SKM-1 (cell line): ENCODE measurements around the gene LRGUK.
"Not testable (repeated sequence)": the region's sequence is repeated elsewhere in the genome, so short reads cannot be mapped to it uniquely, and the experiment has no call there.

Experiments used
- DNase-seq: peaks from one replicate; lab custom pipeline; 2025; ENCODE audit not compliant: unreplicated experiment; lab: John Stamatoyannopoulos, UW

LRGUK gene

GRCh38 chr7:134245253-134245652 lies 118.1 kb downstream of the LRGUK start:
- DNase-seq, result no peak

GRCh38 chr7:134246347-134246746 lies 119.2 kb downstream of the LRGUK start:
- no peak for DNase-seq

DNA sequence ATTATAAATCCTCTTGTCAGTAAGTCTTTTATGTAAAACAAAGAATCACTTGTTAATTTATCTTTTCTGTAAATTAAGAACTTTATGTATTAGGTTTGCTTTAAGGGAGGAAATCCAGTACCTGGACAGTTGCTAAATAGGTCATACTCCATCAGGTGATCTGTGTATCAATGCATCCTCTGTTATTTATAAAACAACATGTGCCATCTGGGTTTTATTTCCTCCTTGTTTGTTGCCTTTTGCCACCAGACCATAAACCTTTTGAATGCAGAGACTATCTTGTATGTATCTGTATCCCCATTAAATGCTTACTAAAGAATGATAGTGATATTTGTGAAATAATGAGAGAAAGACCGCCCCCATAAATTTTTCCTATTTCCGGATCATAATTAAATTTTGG lies 119.6 kb downstream of the LRGUK start:
- DNase-seq, result no peak

DNA sequence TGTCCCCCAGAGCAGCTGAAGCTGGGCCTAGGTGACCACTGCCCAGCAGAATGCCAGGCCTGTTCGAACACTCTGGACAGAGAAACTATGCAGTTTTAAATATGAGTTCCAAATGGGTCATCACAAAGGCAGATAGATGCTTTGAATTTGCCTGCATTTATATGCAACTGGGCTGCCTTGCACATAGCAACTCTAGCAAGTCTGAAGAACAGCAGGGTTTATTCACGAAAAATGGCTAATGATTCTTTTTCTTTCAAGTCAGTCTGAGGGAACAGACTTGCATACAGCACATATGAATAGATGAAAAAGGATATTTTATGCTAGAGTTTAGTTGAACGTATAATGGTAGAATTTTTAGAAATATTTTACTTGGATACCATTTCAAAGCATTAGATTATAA lies 121.1 kb downstream of the LRGUK start:
- no peak for DNase-seq

DNA sequence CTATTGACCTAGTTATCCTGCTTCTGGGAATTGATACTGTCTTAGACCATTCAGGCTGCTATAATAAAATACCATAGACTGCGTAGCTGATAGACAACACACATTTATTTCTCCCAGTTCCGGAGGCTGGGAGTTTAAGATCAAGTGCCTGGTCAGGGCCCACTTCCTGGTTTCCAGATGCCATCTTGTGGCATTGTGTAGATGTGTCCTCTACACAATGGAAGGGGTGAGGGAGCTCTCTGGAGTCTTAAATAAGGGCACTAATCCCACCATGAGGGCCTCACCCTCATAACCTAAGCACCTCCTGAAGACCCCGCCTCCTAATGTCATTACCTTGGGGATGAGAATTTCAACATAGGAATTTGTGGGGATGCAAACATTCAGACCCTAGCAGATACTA lies 127.2 kb downstream of the LRGUK start:
- DNase-seq, result no peak

GRCh38 chr7:134255814-134256213 lies 128.7 kb downstream of the LRGUK start:
- DNase-seq, result no peak

- no peak for DNase-seq
Observed at GRCh38 chr7:134262322-134262721, 135.2 kb downstream of the LRGUK start.

DNA sequence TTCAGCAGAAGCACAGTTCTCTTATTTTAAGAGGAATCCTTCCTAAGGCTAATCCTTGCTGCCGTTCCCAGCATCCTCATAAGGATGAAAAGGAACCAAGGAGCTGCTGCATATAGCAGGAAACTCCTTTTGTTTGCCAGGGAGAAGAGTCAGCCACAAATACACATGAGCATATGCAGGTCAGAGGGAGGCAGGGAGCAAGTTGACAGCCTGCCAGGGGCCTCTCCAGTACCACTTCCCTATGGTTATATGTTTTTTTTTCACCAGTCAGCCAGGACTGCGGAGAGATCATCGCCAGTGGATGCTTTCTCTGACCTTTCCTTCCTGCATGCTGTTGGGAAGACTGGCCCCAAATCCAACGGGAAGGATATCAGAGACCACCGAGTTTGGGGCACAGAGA lies 149.8 kb downstream of the LRGUK start:
- no peak for DNase-seq

DNA sequence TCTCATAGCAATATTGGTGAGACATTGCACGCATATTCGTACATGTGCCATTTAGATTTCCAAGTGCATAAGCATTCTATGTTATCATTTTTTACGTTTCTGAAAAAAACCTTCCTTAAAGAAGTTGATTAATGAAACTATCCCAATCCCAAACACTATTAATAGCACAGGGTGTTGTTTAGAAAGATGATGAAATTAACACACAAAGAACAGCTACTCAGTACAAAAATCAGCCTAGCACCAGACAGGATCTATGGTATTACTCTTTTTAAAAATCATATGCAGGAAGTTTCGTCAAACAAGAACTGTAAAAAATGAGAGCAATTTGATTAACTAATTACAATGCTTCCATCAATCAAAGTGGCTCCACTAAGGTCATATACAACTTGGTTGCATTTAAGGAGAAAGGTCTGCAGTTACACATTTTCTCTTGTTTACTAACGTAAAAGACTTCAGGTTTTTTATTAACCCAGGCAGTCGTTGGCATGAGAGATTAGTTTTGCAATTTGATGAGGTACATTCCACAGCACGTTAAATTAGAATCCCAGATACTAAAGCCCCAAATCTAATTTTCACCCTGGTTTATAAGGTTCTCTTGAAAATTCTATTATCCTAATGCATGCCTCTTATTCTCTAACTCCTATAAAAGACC lies 151.5 kb downstream of the LRGUK start:
- DNase-seq, result no peak

- DNase-seq, result no peak
Observed at GRCh38 chr7:134279336-134279735, 152.2 kb downstream of the LRGUK start.

DNA sequence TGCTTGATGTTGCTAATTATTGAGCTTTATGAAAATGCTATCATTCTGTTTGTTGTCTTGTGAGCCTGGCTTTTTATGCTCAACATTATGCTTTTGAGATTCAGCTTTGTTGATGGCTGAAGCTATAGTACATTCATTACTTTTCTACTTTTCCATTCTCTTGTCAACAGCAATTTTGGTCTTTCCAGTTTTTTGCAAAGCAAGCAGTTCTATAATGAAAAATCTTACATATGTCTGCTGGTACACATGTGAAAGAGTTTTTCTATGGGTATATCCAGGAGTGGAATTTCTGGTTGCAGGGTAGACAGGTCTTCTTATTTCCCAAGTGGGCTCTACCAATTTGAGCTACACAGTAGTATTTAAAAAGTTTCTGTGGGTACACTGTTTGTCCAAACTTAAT lies 152.8 kb downstream of the LRGUK start:
- no peak for DNase-seq

- DNase-seq, result no peak
Observed at GRCh38 chr7:134280508-134280907, 153.4 kb downstream of the LRGUK start.

DNA sequence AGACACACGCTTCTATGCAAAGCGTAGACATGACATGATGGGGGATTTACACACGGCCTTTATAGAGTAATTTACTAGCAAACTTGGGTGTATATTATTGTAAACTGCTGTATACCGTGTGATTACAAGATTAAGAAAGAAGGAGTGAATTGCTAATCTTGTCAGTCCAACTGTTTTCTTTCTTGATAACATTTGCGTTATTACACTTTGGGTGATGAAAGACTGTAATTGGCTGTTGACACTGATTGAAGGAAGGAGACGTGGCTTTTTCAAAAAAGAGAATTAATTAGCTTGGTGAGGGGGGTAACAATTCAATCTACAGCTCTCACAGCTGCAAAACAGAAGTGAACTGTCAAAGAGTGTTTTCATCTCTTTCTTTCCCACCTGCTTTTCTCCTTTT lies 156.9 kb downstream of the LRGUK start:
- no peak for DNase-seq

DNA sequence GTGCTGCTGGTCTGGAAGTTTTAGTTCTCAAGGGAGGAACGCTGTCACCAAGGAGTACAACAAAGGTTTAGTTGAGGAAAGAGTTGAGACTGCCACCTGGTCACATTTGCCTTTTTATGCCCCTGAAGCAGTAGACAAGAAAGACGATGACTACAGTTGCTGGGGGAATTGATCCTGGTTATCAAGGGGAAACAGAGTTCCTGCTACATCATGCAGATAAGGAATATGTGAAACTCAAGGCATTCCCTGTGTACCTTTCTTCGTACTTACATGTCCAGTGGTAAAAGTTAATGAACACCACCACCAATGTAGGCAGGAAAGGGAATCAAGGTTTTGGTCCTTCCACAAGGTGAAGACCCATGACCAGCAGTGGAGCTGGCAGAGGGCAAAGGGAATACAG lies 157.8 kb downstream of the LRGUK start:
- no peak for DNase-seq

GRCh38 chr7:134287916-134288659 lies 160.9 kb downstream of the LRGUK start:
- DNase-seq, result no peak

DNA sequence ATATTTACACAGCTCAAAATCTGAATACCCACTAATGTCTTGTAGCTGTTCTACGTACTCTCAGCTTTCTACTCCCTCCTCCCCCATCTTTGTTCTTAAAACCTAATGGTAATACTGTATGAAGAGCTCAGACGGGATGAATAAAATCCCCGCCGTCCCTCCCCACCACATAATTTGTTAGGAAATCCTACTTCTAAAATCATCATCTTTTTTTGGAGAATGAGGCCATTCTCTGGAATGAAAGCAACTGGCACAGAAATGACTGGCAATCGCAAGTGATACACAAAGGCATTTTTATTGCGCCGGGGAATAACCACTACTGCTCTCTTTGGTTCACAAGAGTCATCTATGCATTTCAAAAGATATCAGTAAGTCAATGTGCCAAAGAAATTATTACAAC lies 162.3 kb downstream of the LRGUK start:
- no peak for DNase-seq

GRCh38 chr7:134289841-134290240 lies 162.7 kb downstream of the LRGUK start:
- no peak for DNase-seq

DNA sequence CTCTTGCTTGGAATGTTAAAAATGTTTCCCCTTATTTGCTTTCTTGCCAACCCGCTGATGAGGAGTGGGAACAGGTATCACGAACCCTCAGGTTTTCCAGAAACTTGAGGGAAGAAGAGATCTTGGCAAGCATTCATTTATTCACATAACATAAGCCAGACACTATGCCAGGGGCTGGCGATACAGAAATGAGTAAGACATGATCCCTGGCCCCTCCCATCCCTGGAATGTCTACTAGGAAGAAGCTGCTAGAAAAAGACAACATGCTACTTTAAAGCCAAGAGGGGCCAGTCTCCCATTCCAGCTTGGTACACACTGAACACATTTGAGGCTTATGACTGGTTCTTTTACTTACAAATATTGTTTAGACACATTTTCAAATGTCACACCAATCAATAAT lies 163.1 kb downstream of the LRGUK start:
- DNase-seq, result no peak

GRCh38 chr7:134293002-134293740 lies 166.0 kb downstream of the LRGUK start:
- DNase-seq, result peak; percentile 40

DNA sequence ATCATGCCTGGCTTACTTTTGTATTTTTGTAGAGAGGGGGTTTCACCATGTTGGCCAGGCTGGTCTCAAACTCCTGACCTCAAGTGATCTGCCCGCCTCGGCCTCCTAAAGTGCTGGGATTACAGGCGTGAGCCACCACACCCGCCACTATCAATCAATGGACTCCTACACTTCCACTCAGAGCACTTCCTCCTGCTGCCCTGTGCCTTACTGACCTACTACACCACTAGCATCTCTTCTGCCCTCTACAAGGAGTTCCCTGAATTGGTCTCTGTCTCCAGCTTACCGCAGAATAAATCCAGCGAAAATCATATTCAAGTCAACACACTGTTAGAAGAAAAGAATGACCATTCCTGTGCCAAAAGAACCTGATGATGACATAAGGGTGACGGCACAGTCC lies 168.8 kb downstream of the LRGUK start:
- not testable (repeated sequence) for DNase-seq

GRCh38 chr7:134297489-134297888 lies 170.3 kb downstream of the LRGUK start:
- DNase-seq, result no peak
